HL-60/S4 (cell line): ENCODE results near the gene HEPACAM.

Source experiments
- in situ Hi-C: fragments of 300-500 bp; cut with MboI; formaldehyde crosslinking; loops from 2 replicates; pipeline ENCODE4 v1.14.3; 2022; ENCODE audit warnings: low sequenced_read_pairs

Gene HEPACAM

DNA sequence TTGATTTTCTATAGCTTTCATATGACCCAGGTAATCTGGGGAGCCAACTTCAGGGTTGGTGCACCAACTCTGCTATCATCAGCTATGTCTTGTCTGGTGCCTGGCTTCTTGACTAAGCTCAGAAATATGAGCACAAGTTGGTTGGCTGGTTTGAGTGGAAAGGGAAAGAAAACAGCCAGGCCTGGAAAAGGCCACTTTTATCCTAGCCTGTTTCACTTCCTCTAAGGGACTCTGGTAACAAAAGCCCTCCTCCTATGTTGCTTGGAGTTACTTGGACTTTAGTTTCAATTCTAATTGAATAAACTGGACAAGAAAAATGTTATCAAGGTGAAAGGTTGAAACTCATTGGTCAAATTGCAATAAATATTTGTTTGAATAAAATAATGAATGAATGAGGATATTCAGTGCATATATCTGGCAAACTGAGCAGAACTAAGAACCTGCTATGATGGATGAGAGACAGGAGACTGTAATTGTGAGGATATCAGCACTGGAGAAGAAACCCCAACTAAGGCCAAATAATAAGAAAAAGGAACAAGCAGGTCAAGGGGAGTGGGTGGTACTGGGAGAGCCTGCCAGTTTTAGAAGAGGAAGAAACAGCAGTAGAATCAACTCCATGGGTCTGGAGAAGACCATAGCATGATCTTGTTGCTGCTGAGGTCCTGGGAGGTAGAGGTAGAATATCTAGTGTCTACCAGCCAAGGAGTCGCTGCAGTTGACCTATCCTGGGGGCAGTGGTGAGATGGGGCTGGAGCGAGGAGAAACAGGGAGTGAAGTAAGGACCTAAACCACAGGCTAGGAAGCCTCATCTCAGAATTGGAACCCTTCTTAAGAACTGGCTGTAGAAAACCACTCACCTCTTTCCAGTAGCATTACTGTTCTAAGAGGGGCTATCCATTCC lies 46.4 kb downstream of the HEPACAM start:
- in situ Hi-C loops: no loop called here

DNA sequence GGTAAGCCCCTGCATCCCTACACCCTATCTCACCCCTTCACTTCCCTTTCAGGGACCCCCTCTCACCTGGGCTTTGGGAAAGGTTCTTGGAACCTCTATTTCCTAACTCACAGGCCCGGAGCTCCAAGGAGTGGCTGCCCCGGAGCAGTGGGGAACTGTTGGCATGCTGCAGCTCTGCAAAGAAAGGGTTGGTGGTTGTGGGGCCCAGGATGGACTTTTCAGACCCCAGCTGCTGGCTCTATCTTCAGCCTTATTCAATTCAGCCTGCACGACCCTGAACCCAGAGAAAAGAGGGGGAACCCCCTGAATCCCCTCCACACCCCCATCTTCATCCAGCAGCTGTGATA lies 48.2 kb downstream of the HEPACAM start:
- in situ Hi-C loops: no loop called here

DNA sequence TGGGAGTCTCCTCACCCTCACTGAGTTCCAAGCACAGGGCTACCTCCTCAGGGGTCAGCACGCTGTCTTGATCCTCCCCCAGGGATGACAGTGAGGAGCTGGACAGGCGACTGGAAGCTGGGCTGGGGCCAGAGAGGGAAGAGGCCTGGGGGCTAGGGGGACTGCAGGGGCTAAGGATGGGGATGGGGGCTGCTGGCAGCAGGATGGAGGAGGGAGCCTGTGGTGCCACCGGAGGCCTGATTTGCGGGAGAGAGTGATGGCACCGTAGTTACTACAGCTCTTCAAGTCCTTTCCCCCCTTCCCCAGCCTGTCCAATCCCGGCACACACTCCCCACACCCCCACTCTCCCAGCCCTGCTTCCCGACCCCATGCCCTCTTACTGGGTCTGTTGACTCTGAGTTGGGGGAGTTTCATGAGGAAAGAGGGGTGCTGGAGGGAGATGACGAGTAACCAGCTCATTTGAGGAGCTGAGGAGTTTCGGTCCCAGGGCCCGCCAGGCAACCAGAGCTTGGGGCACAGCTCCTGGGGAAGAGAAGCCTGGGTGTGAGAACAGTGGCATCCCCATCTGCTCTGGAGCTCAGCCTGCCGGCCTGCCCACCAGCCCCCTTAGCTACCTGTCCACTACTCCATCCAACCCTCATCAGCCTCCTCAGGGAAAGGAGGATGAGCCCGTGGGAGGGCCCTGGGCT lies 48.7 kb downstream of the HEPACAM start:
- in situ Hi-C loops: no loop called here

DNA sequence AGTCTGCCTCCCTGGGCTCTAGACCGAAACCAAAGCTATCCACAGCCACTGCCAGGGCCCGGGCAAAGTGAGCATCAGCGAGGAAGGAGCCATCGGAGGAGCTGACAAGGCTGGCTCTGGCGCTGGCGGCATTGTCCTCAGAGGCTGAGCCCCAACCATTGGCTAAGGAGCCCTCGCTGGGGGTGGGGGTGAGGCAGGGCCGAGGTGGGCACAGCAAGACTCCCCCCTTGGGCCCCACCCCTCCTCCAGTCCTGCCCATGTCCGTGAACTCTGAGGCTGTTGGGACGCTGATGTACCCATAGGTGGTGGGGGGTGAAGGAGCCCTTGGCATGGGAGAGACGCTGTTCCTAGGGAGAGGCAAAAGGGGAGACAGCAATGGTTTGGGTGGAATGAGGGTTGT lies 49.4 kb downstream of the HEPACAM start:
- in situ Hi-C loops: no loop called here

DNA sequence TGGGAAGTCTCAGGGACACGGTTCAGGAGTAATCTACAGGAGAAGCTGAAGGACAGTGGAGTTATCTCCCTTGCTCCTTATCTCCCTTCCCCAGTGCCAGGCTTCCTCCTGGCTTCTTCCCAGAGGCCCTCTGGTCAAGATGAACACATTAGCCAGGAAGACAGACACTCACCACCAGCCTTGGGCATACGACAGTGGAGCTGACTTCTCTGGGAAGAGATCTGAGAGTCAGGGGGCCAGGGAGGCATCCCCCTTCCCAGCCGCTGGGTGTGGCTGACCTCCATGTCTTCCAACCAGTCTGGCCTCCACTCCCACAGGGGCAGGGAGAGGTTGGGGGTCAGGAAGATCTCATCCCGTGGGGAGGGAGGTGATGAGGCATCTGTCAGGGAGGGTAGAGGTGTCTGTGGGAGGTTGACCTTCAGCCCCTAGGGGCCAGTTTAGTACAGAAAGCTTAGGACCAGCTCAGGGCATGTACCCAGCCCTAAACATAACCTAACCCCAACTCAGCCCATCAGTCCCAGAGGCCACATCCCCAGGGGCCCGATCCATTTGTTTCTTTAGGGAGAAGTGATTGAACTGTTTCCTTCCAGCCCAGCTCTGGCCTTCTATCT lies 50.9 kb downstream of the HEPACAM start:
- in situ Hi-C loops: no loop called here

DNA sequence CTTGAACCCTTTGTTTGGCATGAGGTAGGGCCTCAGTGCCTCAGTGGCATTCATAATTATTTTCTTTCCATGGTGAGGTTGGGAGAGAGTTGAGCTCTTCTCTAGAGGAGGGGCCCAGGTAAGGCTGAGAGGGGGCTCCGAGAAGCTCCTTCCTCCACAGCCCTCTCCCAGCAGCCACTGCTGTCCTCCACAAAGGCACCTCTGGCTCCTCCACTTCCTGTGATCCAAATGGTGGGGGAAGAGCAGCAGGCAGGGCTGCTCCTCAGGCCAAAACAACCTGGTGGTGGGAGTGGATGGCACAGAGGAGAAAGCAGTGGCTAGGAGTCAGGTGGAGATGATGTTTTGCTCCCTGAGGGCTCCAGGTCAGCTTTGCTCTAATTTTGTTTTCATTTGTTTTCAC lies 51.5 kb downstream of the HEPACAM start:
- in situ Hi-C loops: no loop called here

DNA sequence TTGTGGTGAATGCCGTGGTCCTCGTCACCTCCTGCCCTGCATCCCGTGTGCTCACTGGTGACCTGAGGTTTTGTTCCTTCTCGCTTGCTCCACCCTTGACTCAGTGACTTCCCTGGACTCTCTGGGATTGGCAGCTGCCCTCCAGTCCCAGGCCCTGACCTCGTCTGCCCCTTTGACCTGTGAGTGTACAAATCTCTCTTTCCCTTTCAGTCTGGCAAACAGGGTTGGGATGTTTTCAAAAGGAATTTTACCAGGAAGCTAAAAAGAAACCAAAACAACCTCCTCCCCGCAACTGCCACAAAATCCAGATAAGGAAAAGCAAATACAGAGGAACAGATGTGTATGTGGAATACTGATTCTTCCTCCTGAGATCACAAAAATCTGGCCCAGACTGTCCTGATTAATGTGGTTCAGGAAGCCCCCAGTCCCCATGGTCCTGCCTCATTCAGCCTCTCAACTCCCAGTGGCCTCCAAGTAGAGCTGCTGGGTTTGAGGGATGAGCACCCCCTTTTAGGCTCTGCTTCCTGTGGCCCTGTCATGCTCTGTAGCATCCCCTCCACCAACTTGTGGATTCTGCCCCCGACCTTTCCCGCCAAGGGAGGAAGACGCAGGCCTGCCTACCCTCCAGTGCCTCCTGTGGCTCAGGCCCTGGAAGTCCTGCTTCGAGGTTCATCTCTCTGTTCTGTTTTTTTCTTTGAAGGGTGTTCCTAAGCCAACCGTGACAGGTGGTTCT lies 53.3 kb downstream of the HEPACAM start:
- in situ Hi-C loops: no loop called here

DNA sequence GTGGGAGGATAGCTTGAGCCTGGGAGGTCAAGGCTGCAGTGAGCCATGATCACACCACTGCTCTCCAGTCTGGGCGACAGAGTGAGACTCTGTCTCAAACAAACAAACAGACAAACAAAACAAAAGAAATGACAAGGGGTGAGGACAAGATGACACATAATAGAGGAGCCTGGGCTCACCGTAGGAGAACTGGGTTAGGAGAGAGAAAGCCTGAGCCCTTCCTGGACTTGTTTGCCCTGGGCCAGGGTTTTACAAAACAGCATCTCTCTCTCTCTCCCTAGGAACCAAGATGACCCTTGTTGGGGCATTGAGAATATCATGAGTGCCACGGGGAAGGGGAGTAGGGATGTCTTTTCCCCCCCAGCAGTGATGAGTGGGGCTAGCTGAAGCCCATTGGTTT lies 54.9 kb downstream of the HEPACAM start:
- in situ Hi-C loops: no loop called here

DNA sequence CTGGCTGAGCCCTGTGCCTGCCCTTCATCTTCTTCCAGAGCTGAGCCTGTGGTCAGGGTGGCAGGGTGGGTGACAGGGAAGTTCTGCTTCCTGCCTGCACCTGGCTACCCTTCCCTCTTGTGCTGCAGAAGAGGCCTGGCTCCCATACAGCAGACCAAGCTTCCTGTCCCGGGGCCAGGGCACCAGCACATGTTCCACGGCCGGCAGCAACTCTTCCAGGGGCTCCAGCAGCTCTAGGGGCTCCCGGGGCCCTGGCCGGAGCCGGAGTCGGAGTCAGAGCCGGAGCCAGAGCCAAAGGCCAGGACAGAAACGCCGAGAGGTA lies 55.6 kb downstream of the HEPACAM start:
- in situ Hi-C loops: no loop called here

DNA sequence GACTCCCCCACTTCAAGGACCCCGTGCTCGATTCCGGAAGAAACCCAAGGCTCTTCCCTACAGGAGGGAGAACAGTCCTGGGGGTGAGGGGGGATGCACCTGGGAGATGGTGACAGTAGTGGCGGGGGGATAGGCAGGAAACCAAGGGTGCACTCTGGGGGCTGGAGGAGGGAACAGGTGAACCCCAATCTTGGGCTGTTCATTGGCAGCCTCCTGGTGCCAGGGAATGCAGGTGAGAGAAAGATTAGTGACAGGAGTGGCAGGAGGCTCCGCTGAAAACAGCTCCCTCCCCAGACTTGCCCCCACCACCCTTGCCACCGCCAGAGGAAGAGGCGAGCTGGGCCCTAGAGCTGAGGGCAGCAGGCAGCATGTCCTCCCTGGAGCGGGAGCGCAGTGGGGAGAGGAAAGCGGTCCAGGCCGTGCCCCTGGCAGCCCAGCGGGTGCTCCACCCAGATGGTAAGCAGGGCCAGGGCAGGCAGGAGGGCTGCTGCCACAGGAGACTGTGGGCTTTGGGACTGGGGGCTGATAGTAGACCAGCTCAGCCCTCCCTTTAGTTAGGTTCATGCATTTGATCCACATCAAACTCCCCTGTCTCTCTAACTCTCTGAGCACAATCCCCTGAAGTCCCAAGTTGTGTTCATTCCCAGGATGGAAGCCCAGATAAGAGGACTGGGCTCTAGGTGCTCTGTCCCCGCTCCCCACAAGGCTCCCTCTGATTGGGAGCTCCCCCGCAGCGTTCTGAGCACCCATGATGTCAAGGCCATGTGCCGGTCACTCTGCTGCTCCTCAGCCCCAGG lies 56.2 kb downstream of the HEPACAM start:
- in situ Hi-C loops: no loop called here

DNA sequence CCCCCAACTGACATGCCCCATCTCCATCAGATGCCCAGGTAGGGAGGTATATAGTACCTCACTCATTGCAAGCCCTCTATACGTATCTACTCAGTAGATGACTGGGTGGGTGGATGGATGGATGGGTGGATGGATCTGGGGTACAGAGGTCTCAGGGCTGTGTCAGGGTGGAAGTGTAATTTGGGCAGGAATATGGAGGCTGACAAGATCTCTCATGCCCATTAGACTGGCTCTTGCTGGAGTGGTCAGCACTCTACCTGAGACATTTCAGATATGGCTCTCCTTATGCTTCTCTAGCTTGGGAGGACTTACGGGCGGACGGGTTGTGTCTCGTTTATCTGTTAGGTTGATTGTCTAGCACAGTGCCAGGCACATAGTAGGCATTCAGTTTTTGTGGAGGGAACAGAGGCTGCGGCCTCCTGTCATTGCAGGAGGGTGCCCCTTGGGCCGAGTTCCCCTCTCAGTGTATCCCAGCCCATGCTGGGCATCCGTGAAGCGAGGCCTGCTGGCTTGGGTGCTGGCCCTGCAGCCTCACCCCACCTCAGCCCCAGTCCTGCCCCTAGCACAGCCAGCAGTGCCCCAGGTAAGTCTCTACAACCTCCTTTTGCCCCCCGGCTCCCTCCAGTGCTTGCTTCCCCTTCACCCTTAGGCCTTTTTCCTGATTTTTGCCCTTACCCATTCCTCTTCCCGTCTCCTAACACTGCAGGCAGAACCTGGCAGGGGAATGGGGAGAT lies 56.9 kb downstream of the HEPACAM start:
- in situ Hi-C loops: no loop called here

DNA sequence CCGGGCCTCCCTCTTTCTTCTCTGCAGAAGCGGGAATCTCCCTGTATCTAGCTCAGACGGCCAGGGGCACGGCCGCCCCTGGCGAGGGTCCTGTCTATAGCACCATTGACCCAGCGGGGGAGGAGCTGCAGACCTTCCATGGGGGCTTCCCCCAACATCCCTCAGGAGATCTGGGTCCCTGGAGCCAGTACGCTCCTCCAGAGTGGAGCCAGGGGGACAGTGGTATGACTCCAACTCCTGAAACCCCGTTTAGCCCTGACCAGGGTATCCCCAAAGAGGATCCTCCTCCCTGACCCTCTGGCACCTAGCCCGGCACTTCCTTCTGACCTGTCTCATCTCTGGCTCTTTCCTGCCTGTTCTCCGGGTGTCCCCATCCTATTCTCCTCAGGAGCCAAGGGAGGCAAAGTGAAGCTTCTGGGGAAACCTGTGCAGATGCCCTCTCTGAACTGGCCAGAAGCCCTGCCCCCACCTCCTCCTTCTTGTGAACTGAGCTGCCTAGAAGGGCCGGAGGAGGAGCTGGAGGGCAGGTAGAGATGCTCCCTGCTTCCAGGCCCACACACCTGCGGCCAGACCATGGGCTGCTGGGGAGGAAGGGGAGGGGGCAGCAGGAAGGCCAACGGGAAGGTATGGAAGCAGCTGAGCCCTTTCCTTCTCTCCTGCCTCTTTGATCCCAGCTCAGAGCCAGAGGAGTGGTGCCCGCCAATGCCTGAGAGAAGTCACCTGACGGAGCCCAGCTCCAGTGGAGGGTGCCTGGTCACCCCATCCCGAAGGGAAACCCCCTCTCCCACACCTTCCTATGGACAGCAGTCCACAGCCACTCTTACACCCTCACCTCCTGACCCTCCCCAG lies 57.7 kb downstream of the HEPACAM start:
- in situ Hi-C loops: no loop called here

DNA sequence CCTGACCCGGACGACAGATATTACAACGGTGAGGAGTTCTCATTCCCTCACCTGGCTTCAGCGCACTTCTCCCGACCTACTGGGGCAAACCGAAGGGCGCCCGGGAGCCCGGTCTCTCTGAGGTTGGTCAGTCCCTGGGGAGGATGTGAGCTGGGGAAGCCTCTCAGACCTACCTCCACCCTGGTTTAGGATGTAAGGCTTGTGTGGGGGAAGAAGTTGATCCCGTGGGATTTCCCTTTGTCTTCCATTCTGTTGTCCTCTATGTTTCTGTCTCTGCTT lies 58.3 kb downstream of the HEPACAM start:
- in situ Hi-C loops: no loop called here

DNA sequence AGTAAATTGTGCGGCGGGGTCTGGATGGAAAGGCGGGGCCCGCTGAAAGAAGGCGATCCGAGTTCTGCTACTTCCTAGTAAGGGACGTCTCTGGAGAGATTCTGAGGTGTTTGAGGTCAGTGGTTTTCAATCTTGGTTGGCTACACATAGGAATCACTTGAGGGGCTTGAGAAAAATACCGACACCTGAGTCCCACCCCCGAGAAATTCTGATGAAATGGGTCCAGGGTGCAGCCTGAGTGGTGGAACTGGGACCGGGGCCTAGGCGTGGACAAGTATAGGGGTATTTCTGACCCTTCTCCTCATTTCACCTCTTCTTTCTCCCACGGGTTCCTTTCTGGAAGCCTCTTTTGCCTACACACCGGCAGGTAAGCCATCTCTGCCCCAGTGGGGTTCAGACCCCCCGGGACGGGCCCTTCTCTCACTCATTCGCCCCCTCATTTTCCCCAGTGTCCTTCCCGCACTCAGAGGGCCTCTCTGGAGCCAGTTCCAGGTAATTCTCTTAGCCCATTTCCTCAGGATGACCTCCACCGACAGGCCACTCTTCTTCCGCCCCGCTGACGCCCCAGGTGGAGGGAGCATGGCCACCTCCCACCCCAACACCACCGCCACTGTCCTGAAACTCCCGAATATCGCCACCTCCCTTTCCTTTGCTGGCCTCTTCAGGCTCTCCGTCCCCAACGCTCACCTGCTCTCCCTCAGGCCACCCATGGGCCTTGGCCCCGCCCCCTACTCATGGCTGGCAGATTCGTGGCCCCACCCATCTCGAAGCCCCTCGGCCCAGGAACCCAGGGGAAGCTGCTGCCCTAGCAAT lies 58.8 kb downstream of the HEPACAM start:
- in situ Hi-C loops: no loop called here

DNA sequence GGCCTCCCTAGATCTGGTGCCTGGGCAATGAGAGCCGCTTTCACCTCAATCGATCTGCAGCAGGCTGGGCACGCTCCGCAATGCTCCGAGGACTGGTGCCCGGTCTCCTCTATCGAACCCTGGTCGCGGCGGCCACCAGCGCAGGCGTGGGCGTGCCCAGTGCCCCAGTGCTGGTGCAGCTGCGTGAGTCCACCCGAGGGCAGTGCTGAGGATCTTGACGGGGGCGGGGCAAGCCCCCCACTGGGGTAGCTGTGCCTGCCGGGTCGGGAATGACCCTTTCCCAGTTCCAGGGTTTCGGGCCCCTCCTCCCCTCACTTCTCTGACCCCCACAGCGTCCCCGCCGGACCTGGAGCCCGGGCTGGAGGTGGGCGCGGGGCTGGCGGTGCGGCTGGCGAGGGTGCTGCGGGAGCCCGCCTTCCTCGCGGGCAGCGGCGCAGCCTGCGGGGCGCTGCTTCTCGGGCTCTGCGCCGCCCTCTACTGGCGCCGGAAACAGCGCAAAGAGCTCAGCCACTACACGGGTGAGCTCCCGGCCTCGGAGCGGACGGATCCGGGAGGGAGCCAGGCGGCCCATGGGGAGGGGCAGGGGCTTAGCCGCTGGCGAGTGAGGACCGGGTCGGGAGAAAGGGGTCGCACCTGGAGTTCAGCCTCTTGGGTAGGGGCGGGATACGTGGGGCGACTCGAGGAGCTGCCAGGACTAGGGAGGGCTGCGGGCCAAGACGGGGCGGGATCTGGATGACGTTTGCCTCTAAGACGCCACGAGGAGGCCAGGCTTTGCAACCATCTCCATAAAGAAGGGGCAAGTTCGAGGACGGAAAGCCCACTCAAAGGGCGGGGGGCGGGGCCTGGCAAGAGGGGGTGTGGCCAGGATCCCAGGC lies 59.7 kb downstream of the HEPACAM start:
- in situ Hi-C loops: no loop called here

DNA sequence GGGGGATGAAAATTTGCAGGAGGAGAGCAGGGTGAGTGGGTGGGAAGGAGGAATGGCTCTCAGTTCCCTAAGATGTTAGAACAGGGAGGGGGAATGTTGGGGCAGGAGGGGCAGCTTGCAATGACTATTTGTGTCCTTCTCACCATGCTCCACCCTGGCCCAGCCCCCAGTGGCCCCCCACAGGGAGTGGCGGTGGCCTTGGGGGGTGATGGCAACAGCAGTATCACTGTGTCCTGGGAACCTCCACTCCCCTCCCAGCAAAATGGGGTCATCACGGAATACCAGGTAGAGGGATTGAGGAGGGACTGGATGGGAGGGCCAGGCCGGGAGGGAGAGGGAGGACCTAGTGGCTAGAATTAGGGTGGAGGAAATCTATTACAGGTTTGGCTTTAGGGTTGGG lies 60.4 kb downstream of the HEPACAM start:
- in situ Hi-C loops: no loop called here

DNA sequence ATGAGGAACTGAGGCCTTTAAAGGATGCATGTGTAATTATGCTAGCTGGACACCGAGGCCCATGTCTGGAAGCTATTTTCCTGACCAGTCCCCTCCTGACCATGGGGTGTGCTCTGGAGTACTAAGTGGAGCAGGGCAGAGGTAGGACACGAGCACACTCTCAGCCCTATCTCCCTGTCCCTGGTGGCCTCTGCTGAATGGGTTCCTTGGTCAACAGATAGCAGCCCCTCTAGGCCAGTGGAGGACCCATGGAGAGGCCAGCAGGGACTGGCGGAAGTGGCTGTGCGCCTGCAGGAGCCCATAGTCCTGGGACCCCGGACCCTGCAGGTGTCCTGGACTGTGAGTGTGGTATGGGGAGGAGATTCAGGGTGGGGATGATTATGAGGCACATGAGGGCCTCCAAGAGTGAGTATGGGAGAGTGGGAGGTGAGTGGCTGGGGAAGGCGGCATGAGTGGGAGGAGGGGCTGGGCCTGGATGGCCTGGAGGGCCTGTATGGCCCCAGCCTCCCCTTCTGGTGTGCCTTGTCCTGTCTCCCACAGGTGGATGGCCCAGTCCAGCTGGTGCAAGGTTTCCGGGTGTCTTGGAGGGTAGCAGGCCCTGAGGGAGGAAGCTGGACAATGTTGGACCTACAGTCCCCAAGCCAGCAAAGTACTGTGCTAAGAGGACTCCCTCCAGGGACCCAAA lies 61.1 kb downstream of the HEPACAM start:
- in situ Hi-C loops: no loop called here
